Fibroblast of villous mesenchyme (primary cell): Measurements from ENCODE around the gene SLC36A2. TPM values are rescaled to one million over a fixed set of nuclear protein-coding genes. Genes with fewer than 3 reads are reported as not detected.

Source experiments
- total RNA-seq: library from RNA; depleted of rRNA; stranded (reverse); fragments of >200 nt; gene quantifications from 2 replicates; pipeline ENCODE4 v1.2.3, GENCODE V29; 2012

SLC36A2 gene
- total RNA-seq, 1 donor: not detected

Other genes starting within 250 kb of the SLC36A2 start
- 501 and 537 TPM in 2 replicates for gene ANXA6, start 189.8 kb downstream of the SLC36A2 start, total RNA-seq
- 3.0 and 3.2 TPM in 2 replicates for gene CCDC69, start 123.5 kb downstream of the SLC36A2 start, total RNA-seq
- 18.7 and 28.1 TPM in 2 replicates for gene GM2A, start 94.4 kb downstream of the SLC36A2 start, total RNA-seq
- not detected in 2 replicates for gene SLC36A3, start 43.8 kb downstream of the SLC36A2 start, total RNA-seq
- gene SLC36A1, start 100.0 kb upstream of the SLC36A2 start, total RNA-seq: 10.4 and 12.2 TPM in 2 replicates
- gene FAT2, start 243.8 kb upstream of the SLC36A2 start, total RNA-seq: under 0.01 TPM in 1 of 2 replicates, not detected in the other